Ecto neural progenitor cell (in vitro differentiated cells): ENCODE measurements around the gene NELL2.
A peak's percentile ranks its signal among the peaks of the same experiment; 100 is the strongest.
"Not testable (repeated sequence)": the region's sequence is repeated elsewhere in the genome, so short reads cannot be mapped to it uniquely, and the experiment has no call there.

Source experiments
- DNase-seq: peaks from one replicate; pipeline ENCODE4 v3.0.0-alpha.2; 2018; ENCODE audit warnings: low spot score

The NELL2 gene

DNA sequence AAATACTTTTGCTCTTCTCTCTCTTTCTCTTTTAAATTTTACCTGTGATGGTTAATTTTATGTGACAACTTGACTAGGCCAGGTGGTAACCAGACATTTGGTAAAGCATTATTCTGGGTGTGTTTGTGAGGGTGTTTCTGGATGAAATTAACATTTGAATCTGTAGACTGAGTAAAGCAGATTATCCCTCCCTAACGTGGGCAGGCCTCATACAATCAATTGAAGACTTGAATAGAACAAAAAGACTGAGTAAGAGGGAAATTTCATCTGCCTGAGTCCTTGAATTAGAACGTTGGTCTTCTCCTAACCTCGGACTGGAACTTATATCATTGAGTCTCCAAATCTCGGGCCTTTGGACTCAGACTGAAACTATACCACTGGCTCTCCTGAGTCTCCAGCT, 182.1 kb downstream of the NELL2 start:
- no peak for DNase-seq

DNA sequence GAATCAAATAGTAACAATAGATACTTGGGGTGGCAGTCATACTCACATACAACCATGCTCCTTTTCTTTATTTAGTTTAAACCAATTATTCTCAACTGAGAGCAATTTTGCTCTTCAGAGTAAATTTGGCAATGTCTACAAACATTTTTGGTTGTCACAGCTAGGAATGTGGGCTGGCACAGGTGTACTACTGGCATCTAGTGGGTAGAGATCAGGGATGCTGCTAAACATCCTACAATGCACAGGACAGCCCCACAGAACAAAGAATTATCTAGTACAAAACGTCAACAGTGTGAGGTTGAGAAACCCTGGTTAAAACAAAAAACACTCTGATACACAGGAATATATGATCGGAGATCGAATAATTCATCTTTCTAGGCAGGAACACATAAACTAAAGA, 186.5 kb downstream of the NELL2 start:
- no peak for DNase-seq

DNA sequence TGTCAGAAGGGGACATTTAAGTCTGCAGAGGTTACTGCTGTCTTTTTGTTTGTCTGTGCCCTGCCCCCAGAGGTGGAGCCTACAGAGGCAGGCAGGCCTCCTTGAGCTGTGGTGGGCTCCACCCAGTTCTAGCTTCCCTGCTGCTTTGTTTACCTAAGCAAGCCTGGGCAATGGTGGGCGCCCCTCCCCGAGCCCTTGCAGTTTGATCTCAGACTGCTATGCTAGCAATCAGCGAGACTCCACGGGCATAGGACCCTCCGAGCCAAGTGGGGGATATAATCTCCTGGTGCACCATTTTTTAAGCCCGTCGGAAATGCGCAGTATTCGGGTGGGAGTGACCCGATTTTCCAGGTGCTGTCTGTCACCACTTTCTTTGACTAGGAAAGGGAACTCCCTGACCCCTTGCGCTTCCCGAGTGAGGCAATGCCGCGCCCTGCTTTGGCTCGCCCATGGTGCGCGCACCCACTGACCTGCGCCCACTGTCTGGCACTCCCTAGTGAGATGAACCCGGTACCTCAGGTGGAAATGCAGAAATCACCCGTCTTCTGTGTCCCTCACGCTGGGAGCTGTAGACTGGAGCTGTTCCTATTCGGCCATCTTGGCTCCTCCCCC, 189.2 kb downstream of the NELL2 start:
- not testable (repeated sequence) for DNase-seq

DNA sequence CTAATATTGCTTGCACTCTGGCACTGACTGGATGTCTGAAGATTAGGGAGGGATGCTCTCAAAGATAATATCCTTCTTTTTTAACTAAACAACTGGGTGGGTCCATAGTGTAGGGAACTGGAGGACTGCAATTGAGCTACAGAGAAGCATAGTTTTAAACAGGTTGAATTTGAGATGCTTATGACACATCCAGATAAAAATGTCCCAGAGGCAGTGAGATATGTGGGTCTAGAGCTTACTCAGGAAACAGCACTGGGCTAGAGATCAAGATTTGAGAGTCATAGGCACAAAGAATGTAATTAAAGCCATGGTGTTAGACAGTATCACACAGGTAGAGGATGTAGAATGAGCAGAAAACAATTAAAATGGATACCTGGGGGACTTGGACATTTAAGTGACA, 198.4 kb downstream of the NELL2 start:
- no peak for DNase-seq

- DNase-seq = no peak
These were observed 201.2 kb downstream of the NELL2 start for GRCh38 chr12:44674875-44675274.

- no peak for DNase-seq
These were observed 202.3 kb downstream of the NELL2 start for GRCh38 chr12:44673811-44674210.

GRCh38 chr12:44672042-44672441, 204.1 kb downstream of the NELL2 start:
- DNase-seq = no peak

- DNase-seq = no peak
These were observed 207.7 kb downstream of the NELL2 start for GRCh38 chr12:44668443-44668842.

GRCh38 chr12:44667461-44667860, 208.7 kb downstream of the NELL2 start:
- DNase-seq = no peak

GRCh38 chr12:44663291-44663690, 212.8 kb downstream of the NELL2 start:
- DNase-seq = no peak

DNA sequence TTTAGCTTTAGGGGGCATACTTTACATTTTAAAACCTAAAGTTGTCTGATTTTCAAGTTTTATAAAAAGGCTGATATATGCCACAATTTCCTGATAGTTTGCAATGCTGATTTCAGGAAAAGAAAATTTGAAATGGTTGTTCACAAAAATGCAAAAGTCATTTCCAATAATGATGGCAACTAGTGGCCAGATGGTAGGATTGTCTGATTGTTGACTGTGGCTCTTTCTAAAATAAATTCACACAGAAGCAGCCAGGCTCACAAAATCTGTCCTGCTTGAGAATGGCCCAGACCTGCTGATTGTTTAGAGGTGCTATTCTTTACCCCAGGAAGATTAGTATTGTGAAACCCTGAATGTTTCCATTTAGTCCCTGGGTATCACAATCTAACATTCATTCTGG, 220.3 kb downstream of the NELL2 start:
- no peak for DNase-seq

DNA sequence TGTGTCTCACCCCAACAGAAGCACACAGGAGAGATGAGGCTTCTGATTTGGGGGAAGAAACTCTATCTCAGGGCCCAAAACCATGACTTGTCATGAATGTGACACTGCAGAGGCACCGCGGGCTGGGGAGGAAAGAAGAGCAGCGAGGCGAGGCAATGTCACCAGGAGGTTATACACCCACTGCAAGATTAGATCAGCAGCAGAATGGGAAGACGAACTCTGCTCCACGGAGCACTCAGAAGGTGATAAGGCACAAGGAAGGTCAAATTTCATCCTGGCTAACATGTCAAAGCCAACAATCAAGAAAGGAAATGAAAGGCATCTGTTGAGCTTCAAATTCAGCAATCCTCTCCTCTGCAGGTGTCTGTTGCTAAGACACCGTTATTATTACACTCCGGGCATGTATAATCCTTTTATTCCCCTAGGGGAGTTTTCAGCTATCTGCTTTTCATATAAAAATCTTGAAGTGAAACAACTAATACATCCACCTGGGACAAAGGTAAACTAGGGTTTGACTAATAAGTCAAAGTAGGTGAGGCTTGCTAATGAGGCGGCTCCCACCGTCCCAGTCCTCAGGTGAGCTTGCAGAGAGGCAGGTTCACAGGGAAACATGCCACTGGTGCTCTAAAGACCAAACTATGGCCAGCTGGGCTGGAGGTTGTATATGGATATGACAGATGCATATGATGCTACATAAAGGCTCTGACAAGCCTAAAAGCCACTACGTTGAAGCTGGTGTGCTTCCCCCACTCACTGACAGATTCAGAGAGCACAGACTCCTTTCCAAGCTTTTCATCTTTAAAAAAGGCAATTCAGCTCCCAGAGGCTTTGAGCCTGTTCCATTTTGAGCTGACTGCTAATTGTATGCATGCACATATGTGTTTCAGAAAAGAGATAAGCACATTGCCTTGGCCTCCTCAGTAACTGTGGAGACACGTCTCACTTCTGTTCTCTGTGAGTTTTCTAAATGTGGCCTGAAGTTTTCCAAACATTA, 221.2 kb downstream of the NELL2 start:
- peak; percentile 52 for DNase-seq

GRCh38 chr12:44653861-44654527, 222.1 kb downstream of the NELL2 start:
- DNase-seq = no peak

- DNase-seq = no peak
These were observed 226.4 kb downstream of the NELL2 start for GRCh38 chr12:44649693-44650092.

DNA sequence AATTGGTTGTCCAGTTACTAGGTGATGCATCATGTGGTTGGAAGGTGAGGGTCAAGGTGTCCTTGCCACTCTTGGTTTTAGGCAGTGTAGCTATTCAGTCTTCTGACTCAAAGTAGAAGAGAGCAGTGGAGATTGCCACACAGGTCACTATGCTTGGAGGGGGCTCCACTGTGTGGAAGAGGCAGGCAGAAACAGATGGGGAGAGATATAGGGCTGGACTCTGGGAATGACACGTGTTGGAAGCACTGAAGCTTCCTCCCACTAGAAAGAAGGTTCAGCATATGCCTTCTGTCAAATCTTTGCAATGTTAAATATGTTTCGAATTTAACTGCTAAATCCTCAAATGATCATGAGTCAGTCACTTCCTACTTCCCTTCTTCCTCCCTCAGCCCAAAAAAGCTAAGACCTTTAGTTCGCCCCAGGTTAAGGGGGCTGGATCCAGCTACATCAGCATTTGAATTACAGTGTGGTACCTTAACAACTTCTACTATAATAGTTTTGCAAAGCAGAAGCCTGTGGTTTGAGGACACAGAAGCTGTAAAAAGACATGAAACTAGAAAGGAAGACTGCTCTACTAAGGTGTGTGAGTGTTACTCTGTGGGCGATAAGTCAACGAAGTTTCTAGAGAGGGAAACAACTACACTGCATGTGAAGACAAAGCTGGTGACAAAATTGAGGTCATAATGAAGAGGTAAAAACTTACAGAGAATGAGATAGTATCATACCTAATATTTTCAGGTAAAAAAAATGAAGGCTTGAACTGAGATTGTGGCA, 228.0 kb downstream of the NELL2 start:
- no peak for DNase-seq

DNA sequence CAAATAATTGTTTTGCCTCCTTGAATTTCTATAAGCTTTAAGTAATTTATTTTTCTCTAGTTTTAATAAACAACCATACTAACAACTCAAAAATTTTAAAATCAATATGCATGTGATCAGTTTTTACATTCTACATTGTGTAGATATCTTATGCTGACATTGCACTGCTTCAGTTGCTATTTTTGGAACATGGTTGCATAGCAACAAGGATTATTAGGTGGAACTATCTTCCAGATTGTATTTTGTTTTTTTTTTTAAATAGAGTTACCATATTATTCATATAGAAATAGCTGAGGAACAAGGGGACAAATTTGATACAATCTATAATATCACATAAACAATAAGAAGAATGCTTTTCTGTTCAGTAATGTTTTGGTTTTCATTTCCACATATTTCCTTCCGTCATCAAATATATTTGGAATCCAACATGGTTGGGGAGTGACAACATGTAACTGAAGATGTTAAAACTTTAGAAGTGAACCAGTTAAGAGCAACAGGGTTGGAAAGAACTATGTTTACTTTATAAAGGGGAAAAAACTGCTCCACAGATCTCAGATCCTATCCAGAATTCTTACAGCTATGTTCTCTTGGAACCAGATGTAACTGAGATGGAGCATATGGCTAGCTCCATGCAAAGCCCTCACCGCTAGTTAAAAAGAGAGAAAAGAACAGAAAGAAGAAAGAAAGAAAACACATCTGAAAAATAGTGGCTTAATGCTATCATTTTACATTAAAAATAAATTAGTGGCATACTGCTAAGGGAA, 235.5 kb downstream of the NELL2 start:
- no peak for DNase-seq

GRCh38 chr12:44637875-44638274, 238.2 kb downstream of the NELL2 start:
- DNase-seq = no peak

DNA sequence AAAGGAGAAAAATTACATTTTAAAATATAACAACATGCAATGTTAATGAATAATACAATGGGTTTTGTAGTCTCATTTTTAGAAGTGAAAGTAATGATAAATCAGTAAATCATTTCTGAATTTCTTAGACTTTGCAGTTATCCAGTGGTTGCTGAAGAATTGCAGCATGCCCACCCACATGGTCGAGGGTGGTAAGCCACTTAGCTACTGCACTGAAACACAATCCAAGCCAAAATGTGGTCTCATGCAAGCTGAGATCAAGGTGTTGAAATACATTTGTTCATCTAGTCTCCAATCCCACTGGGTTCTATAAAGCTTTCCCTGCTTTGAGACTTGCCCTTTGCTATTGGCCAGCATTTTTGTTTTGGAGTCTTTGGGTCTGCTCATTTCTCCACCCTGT, 247.9 kb downstream of the NELL2 start:
- DNase-seq = no peak

GRCh38 chr12:44627387-44628166, 248.5 kb downstream of the NELL2 start:
- DNase-seq = no peak

GRCh38 chr12:44626883-44627282, 249.2 kb downstream of the NELL2 start:
- no peak for DNase-seq

DNA sequence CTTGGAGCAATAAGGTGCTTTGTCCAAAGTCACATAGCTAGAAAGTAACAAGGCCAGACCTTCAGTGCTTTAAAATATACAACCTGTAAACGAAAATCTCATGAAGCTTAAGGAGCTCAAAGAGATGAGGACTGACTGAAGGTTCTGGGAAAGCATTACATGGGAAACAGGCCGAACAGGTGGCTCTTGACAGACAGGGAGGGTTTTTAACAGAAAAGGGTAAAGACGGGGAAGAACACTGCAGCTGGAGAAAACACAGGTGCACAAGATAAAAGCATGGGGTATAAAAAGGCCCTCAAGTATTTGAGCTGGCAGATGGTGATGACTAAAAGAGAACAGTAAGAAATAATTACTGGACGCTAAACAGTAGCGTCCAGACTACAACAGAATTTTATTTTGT, 257.2 kb downstream of the NELL2 start:
- peak; percentile 50 for DNase-seq
